GM21447 (cell line): Measurements from ENCODE around the gene PRDM2.

Experiments used
- ATAC-seq: cut with Tn5 transposase; IDR thresholded peaks from one replicate; pipeline ENCODE4 v1.9.1; 2021; ENCODE audit not compliant: unreplicated experiment

Gene PRDM2

GRCh38 chr1:13760921-13761320, 60.9 kb downstream of the PRDM2 start:
- no peak for ATAC-seq

DNA sequence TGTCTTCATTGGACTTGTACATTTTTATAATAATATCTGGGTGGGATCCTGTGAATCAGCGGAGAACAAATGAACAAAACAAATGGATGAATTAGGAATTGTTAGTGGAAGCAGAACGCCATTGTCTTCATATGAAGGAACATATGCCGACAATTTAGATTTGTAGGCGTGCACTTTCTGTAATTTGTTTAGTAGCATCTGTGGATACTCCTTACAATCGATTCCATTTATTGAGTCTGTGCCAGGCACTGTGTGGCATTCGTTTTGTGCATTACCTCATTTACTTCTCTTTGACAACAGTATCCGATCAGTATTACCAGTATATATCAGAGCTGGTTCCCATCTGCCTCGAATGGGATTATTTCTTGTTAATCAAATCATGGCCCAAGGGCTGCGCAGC, 61.9 kb downstream of the PRDM2 start:
- ATAC-seq, result no peak

DNA sequence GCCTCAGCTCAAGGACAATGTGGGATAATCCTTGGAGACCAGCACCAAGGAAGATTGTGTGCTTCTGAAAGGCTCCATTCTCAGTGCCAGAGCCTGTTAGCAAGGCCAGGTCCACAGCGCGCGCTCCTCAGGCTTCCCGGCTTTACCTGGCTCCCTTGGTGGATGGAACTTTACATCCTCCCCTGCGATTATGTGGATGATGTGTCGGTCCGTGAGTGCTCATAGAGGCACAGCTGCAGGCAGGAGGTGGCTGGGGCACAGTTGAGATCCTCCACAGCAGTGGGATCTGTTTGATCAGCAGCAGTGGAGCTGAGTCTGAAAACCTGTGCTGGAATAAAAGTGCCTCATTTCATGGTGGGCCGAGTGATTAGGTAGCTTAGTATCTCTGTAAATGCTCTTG, 62.7 kb downstream of the PRDM2 start:
- ATAC-seq, result no peak

DNA sequence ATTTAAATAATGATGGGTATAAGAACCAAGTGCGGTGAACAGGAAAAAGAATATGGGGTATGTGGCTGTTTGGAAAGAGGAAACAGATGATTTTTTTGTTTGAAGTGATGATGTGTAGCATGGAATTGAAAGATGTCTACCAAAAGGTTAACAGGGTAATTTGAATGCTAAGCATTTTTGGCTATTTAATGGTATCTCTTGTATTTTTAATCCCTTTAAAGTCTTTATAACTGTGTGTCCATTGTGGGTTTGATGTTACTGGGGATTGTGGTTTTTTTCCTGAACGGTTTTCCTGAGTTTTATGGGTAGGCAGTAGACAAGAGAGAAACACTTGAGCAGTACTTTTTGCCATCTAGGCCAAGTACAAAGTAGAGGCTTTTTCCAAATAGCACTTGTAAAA, 63.2 kb downstream of the PRDM2 start:
- ATAC-seq, result no peak

- no peak for ATAC-seq
Observed at GRCh38 chr1:13763991-13764390, 64.0 kb downstream of the PRDM2 start.

GRCh38 chr1:13764588-13765332, 64.8 kb downstream of the PRDM2 start:
- ATAC-seq, result no peak

DNA sequence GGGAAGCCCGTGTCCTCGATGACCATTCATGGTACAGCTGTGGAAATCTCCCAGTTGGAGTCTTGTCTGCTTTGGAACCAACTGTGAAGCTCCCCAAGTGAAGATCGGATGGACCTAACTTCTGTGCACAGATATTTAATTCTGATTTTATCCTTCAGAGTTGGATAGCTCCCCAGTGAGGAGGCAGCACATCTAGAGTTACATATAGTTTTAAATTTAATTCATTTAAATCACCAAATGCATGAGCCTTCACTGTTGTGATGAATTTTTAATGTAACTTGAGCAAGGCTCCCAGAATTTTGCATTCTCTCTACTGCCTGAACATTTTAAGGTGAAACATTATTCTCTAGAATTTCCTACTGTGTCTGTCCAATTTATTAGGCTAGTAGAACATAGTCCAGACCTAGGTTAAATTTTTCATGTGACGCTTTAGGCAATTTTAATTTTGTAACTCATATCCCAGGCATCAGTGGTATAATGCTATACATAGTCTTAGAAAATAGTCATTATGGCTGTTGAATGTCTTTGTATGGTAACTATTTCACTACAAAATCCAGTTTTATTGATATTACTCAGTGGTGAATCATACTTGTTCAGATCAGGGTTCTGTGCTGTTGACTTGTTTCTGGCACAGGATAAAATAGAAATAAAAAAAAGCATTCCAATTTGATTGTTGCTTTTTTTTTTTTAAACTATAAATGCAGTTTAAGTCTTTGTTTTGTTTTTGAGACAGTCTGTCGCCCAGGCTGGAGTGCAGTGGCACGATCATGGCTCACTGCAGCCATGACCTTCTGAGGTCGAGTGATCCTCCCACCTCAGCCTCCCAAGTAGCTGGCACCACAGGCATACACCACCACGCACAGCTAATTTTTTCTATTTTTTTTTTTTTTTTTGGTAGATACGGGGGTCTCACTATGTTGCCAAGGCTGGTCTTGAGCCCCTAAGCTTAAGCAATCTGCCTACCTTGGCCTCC, 66.9 kb downstream of the PRDM2 start:
- ATAC-seq, result no peak

- ATAC-seq, result no peak
Observed at GRCh38 chr1:13769212-13769611, 69.2 kb downstream of the PRDM2 start.

DNA sequence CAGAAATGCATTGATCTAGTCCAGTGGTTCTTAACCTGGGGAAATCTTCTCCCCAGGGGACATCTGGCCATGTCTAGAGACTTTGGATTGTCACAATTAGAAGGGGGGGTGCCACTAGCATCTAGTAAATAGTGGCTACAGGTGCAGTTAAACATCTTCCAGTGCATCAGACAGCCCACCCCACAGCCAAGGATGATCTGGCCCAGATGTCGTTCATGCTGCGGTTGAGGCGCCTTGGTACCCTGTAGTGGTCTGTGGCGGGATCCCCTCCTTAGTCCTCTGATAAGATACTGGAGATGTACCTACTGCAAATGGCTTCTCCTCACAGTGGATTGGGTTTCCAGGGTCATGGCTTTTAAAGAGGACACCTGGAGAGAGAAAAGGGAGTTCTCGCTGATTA, 69.8 kb downstream of the PRDM2 start:
- no peak for ATAC-seq

GRCh38 chr1:13770743-13771142, 70.8 kb downstream of the PRDM2 start:
- ATAC-seq, result no peak

- no peak for ATAC-seq
Observed at GRCh38 chr1:13771745-13772144, 71.8 kb downstream of the PRDM2 start.

GRCh38 chr1:13772271-13772670, 72.3 kb downstream of the PRDM2 start:
- no peak for ATAC-seq

DNA sequence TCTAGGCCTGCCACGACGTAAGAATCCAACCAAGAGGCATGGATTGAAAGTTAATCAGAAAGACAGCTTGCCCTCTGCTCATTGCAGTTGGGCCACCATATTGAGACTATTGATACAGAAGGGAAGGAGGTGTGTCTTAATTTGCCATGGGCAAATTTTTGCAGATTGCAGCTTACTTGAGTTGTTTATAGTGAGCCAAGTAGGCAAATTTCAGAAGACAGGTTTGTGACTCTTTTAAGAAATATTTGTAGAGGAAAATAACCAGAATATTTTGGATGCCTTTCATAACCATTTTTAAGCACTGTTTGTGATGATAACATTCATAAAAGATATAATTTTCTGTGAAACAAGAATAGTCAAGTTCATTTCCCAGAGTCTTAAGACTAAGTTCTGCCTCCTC, 74.1 kb downstream of the PRDM2 start:
- ATAC-seq, result no peak

DNA sequence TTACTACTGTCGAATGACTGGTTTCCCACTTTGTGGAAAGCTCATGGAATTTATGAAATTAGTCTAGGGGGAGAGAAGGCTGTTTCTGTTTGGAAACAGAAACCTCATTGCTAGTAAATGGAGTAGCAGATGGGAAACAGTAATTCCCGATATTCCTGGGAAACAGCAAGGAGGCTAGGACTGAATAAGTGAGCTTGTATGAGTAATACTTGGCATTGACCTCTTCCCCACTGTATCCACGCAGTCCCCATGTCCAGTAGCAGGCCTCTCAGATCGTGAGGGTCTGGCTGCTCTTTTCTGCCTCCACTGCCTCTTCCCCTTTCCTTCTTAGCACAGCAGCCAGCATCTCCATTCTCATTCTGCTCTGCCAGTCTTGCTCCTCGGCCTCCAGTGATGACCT, 75.5 kb downstream of the PRDM2 start:
- ATAC-seq, result no peak

DNA sequence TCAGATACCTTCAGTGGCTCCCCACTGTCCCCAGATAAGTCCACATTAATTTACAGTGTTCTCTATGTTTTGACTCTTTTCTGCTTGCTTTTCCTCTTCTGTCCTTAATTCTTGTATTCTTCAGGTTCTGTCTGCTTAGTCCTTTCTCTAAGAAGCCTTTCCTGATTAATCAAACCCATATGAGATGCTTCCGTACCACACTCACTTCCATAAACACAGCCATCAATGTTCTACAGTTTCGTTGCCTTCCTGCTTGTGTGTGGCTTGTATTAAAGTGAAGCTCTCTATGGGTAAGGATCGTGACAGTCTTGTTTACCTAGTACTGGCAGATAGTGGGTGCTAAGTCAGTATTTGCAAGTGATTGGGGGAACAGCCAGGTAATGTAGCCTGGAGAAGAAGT, 75.9 kb downstream of the PRDM2 start:
- ATAC-seq, result no peak

- no peak for ATAC-seq
Observed at GRCh38 chr1:13778431-13778830, 78.4 kb downstream of the PRDM2 start.

DNA sequence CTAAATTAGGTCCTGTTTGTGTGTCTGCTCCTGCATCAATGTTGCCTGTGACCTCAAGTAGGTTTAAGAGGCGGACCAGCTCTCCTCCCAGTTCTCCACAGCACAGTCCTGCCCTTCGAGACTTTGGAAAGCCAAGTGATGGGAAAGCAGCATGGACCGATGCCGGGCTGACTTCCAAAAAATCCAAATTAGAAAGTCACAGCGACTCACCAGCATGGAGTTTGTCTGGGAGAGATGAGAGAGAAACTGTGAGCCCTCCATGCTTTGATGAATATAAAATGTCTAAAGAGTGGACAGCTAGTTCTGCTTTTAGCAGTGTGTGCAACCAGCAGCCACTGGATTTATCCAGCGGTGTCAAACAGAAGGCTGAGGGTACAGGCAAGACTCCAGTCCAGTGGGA, 79.9 kb downstream of the PRDM2 start:
- ATAC-seq, result no peak

- ATAC-seq, result no peak
Observed at GRCh38 chr1:13780780-13781179, 80.8 kb downstream of the PRDM2 start.

DNA sequence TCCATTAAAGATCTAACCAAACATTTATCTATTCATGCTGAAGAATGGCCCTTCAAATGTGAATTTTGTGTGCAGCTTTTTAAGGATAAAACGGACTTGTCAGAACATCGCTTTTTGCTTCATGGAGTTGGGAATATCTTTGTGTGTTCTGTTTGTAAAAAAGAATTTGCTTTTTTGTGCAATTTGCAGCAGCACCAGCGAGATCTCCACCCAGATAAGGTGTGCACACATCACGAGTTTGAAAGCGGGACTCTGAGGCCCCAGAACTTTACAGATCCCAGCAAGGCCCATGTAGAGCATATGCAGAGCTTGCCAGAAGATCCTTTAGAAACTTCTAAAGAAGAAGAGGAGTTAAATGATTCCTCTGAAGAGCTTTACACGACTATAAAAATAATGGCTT, 81.2 kb downstream of the PRDM2 start:
- ATAC-seq, result no peak

DNA sequence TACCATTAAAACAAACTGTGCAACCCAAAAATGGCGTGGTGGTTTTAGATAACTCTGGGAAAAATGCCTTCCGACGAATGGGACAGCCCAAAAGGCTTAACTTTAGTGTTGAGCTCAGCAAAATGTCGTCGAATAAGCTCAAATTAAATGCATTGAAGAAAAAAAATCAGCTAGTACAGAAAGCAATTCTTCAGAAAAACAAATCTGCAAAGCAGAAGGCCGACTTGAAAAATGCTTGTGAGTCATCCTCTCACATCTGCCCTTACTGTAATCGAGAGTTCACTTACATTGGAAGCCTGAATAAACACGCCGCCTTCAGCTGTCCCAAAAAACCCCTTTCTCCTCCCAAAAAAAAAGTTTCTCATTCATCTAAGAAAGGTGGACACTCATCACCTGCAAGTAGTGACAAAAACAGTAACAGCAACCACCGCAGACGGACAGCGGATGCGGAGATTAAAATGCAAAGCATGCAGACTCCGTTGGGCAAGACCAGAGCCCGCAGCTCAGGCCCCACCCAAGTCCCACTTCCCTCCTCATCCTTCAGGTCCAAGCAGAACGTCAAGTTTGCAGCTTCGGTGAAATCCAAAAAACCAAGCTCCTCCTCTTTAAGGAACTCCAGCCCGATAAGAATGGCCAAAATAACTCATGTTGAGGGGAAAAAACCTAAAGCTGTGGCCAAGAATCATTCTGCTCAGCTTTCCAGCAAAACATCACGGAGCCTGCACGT, 82.1 kb downstream of the PRDM2 start:
- no peak for ATAC-seq

GRCh38 chr1:13782634-13783360, 82.8 kb downstream of the PRDM2 start:
- ATAC-seq, result no peak
